OCI-LY7 (cell line): ENCODE results near the gene DGKG.

Source experiments
- EZH2phosphoT487 ChIP-seq: fragments of 200-600 bp; sonication (generic); IDR thresholded peaks from 2 replicates; pipeline ENCODE4 v1.6.1; 2018; ENCODE audit warnings: low read depth, borderline replicate concordance, mild to moderate bottlenecking, mixed run types, antibody characterized with exemption, low read length, moderate library complexity, mixed read lengths
- TF ChIP-seq, protein P1 (sequence below): fragments of 200-600 bp; sonication (generic); conservative IDR thresholded peaks from 2 replicates; pipeline ENCODE4 v1.5.1; 2014; ENCODE audit warnings: mild to moderate bottlenecking, antibody characterized with exemption, low read length, moderate library complexity, mixed read lengths

DNA sequence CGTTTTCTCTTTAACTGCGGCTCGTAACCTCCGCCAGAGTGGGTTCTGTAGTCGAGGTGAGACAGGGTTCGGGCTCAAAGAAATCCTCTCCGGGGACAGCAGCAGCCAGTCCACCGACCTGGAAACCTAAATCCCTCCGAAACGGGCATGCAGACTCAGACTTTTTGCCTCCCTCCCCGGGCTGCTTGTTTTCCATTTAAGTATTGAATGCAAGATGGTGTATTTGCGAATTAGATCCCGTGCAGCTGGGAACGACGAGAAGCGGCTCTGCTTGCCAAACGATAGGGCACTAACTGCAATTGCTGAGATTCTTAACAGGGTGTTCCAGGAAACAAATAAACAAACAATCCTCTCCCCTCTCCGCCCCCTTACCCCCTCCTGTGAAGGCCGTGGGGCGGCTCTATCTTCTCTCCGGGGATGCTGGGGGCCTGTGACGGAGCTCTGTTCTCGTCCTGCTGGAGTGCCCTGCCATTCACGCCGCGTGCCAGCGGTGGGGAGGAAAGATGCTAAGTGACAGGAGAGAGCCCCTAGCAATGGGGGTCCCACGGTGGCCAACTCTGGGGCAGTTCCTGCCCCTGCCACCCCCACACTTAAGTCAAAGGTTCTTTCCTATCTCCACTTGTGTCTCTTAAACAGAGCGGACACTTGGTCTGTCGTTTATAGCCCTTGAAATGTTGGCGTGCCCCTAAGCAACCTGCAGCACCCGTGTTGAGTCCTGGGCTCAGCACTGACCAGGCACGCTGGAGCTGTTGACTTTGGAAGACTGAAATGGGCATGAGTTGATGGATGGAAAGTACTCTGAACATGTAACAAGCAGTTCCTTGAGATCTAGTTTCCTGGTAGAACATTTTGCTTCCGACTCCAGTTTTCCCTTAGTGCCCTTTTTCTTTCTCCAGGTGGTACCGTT, 251.9 kb downstream of the DGKG start:
- TF ChIP-seq, protein P1, sequence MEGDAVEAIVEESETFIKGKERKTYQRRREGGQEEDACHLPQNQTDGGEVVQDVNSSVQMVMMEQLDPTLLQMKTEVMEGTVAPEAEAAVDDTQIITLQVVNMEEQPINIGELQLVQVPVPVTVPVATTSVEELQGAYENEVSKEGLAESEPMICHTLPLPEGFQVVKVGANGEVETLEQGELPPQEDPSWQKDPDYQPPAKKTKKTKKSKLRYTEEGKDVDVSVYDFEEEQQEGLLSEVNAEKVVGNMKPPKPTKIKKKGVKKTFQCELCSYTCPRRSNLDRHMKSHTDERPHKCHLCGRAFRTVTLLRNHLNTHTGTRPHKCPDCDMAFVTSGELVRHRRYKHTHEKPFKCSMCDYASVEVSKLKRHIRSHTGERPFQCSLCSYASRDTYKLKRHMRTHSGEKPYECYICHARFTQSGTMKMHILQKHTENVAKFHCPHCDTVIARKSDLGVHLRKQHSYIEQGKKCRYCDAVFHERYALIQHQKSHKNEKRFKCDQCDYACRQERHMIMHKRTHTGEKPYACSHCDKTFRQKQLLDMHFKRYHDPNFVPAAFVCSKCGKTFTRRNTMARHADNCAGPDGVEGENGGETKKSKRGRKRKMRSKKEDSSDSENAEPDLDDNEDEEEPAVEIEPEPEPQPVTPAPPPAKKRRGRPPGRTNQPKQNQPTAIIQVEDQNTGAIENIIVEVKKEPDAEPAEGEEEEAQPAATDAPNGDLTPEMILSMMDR: no peak
- no peak for TF ChIP-seq EZH2phosphoT487
